Upper lobe of left lung (tissue), 4 donors: Measurements from ENCODE around the gene IGSF21.

Experiments
- CTCF ChIP-seq, 6 experiments: fragments of 450-650 bp in 4 of 6; fragments of 200-600 bp in 2 of 6; sonication (generic) in 2 of 6; IDR thresholded peaks; one replicate each; pipeline ENCODE4 v1.5.1; 2016 to 2019; ENCODE audit warnings: antibody characterized with exemption in 6 of 6
- POLR2AphosphoS5 ChIP-seq, 2 donors: sonication (generic); formaldehyde crosslinking; IDR thresholded peaks; one replicate each; pipeline ENCODE4 v1.5.1; 2017; ENCODE audit warnings: antibody characterized with exemption in 2 of 2

- TF ChIP-seq CTCF (IDR thresholded peaks at IDR 0.05), result no peak
- no peak for TF ChIP-seq POLR2AphosphoS5 (IDR thresholded peaks at IDR 0.05)
Observed at GRCh38 chr1:18203645-18204044, 96.0 kb downstream of the IGSF21 start.
